ENCODE measurements around the gene CCDC158.

Gene CCDC158

DNA sequence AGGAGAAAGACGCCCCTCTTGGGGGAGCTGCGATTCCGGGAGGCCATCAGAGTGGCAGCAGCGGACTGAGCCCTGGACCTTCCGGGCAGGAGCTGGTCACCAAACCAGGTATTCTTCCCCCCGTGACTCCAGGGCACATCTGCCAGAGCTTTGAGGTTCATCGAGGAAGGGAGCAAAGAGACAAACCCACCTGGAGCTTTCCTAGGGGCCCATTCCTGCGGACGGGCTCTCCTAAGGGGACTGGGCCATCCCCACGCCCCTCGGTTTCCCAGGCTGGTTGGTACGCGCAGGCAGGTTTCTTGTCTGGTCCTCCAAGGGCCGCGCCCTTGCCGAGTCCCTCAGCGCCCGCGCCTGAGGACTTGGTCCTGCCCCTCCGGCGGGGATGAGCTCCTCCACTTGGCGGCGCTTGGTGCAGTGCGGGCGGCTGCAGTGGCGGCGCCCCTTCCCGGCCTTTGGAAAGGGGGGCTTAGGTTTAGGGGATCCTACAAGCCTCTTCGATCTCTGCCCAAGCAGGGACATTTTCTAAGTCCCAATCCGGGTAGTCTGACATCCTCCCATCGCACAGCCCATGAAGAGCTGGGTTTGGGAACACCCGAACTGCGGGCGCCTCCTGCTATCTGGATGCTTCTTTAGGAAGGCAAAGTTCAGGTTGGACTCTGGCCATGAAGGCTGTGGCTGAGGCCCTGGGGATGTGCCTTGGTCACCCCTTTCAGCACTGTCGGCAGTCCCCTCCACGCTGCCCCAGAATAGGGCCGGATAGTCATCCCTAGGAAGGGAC, 113.9 kb downstream of the CCDC158 start:
- H3K27ac ChIP-seq, result peak overlapping the region; percentile 72
- H3K9me3 ChIP-seq (ENCODE audit: control insufficient read depth, low read length), result no peaks in the 10 kb centered on the region
- no peaks in the 10 kb centered on the region for H3K36me3 ChIP-seq (ENCODE audit: control insufficient read depth, insufficient read depth, low read length)
- no peaks in the 10 kb centered on the region for H3K27me3 ChIP-seq (ENCODE audit: control insufficient read depth, insufficient read depth, low read length)
- TF ChIP-seq, protein P1, sequence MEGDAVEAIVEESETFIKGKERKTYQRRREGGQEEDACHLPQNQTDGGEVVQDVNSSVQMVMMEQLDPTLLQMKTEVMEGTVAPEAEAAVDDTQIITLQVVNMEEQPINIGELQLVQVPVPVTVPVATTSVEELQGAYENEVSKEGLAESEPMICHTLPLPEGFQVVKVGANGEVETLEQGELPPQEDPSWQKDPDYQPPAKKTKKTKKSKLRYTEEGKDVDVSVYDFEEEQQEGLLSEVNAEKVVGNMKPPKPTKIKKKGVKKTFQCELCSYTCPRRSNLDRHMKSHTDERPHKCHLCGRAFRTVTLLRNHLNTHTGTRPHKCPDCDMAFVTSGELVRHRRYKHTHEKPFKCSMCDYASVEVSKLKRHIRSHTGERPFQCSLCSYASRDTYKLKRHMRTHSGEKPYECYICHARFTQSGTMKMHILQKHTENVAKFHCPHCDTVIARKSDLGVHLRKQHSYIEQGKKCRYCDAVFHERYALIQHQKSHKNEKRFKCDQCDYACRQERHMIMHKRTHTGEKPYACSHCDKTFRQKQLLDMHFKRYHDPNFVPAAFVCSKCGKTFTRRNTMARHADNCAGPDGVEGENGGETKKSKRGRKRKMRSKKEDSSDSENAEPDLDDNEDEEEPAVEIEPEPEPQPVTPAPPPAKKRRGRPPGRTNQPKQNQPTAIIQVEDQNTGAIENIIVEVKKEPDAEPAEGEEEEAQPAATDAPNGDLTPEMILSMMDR (IDR thresholded peaks at IDR 0.05), result peak; percentile 20
- peak overlapping the region; percentile 95 for H3K4me2 ChIP-seq (ENCODE audit: low read length)
- H2AFZ ChIP-seq, result peak overlapping the region; percentile 91
- H3K4me1 ChIP-seq, result no peaks in the 10 kb centered on the region
- H3K79me2 ChIP-seq, result no peaks in the 10 kb centered on the region
- peak overlapping the region; percentile 80 for H3K4me3 ChIP-seq (ENCODE audit: low read depth, low read length)
- no peak overlapping the region for H3K9ac ChIP-seq

DNA sequence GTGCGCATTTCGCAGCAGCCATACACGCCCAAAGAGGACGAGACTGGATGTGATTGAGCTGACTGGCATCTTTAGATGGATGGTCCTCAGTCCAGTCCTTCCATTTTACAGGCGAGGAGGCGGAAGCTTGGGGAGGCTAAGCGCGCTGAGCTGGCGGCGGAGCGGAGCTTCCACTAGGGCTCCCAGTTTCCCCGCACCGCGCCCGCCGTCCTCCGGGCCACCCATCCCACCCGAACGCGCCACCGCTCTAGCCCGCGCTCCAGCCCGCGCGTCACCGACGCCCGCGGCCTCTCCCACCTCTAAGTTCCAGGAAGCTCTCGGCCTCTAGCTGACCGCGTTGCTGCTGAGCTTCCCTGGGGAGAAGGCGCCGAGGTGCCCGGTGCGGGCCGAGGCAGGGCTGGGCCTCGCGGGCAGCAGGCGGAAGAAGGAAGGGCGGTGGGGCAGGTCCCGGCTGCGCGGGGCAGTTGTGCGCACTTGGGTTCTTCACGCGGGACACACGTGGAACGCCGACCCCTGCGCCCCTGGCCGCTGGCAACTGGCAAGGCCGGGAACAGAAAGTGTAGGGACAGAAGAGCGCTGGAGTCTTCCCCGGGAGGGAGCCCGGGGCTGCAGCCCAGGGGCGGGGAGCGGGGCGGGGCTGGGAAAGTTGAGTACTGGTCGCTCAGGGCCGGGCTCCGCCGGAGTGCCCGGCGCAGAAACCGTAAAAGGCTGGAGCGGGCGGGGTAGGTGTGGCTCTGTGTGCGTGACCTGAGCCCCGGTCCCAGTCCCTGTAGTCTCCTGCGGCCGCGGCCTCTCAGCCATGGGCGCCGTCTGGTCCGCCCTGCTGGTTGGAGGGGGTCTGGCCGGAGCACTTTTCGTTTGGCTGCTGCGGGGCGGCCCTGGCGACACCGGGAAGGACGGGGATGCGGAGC, 114.7 kb downstream of the CCDC158 start, which contains the start of gene STBD1:
TSS of gene STBD1 (plus strand) at position 763 of the 911 bp plus-strand sequence. CDS start at position 800, 37 bp downstream.
- peak within 1 kb of the TSS; percentile 95 for H3K4me2 ChIP-seq (ENCODE audit: low read length)
- H3K4me3 ChIP-seq (ENCODE audit: low read depth, low read length), result peak within 1 kb of the TSS; percentile 80
- H3K9me3 ChIP-seq (ENCODE audit: control insufficient read depth, low read length), result no peaks in the 10 kb centered on the region
- H3K4me1 ChIP-seq, result no peaks in the 10 kb centered on the region
- H3K27me3 ChIP-seq (ENCODE audit: control insufficient read depth, insufficient read depth, low read length), result no peaks in the 10 kb centered on the region
- TF ChIP-seq, protein P1 (IDR thresholded peaks at IDR 0.05), result no peak
- peak within 1 kb of the TSS; percentile 91 for H2AFZ ChIP-seq
- no peaks in the 10 kb centered on the region for H3K79me2 ChIP-seq
- H3K27ac ChIP-seq, result peak within 1 kb of the TSS; percentile 72
- H3K9ac ChIP-seq, result no peak within 1 kb of the TSS
- no peaks in the 10 kb centered on the region for H3K36me3 ChIP-seq (ENCODE audit: control insufficient read depth, insufficient read depth, low read length)

DNA sequence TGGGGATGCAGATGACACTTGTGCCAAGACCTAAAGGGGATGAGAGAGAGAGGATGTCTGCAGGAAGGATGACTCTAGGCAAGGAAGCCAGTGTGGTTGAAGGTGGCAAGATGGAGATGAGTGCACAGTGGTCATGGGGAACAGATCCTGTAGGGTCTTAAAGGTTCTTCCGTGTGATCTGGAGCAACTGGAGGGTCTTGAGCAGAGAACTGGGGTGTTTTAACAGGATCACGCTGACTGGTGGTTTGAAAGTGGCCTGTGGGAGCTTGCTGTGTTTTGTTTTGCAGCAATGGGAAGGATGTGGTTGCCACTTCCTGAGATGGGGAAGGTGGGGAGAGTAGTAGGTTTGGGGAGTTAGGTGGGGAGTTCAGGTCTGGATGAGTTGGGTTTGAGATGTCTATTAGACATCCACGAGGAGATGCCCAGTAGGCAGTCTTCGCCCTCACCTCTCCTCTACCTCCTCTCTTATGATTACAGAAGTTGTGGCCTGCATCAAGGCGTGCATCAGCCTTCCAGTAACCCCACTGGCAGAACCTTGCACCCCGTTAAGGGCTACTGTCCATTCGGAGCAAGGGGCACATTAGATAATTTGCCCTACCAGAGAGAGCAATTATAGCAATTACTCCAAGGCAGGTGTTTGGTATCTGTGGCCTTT, 115.8 kb downstream of the CCDC158 start:
- Histone ChIP-seq H3K9me3 (ENCODE audit: control insufficient read depth, low read length) (no peaks in the 10 kb centered on the region), H3K4me2 (ENCODE audit: low read length) (no peak overlapping the region), H3K4me3 (ENCODE audit: low read depth, low read length) (no peak overlapping the region), H3K79me2 (no peaks in the 10 kb centered on the region), H3K9ac (no peak overlapping the region), H3K27me3 (ENCODE audit: control insufficient read depth, insufficient read depth, low read length) (no peaks in the 10 kb centered on the region), H2AFZ (peak overlapping the region; percentile 91), H3K27ac (no peak overlapping the region), H3K36me3 (ENCODE audit: control insufficient read depth, insufficient read depth, low read length) (no peaks in the 10 kb centered on the region), H3K4me1 (no peaks in the 10 kb centered on the region)
- TF ChIP-seq, protein P1 (IDR thresholded peaks at IDR 0.05), result no peak

GRCh38 chr4:76302826-76303438, 118.0 kb downstream of the CCDC158 start:
- H3K4me2 ChIP-seq (ENCODE audit: low read length), result no peak overlapping the region
- TF ChIP-seq, protein P1 (IDR thresholded peaks at IDR 0.05), result no peak
- no peak overlapping the region for H3K27ac ChIP-seq
- no peaks in the 10 kb centered on the region for H3K4me1 ChIP-seq
- H3K4me3 ChIP-seq (ENCODE audit: low read depth, low read length), result no peak overlapping the region
- H3K9ac ChIP-seq, result no peak overlapping the region
- no peaks in the 10 kb centered on the region for H3K27me3 ChIP-seq (ENCODE audit: control insufficient read depth, insufficient read depth, low read length)
- H3K79me2 ChIP-seq, result no peaks in the 10 kb centered on the region
- no peaks in the 10 kb centered on the region for H3K9me3 ChIP-seq (ENCODE audit: control insufficient read depth, low read length)
- no peak overlapping the region for H2AFZ ChIP-seq
- no peaks in the 10 kb centered on the region for H3K36me3 ChIP-seq (ENCODE audit: control insufficient read depth, insufficient read depth, low read length)

All from parathyroid adenoma (tissue), 2 donors.